Ishikawa (cell line): Measurements from ENCODE around the gene SMAD3.

Experiments used
- CEBPB ChIP-seq: IDR thresholded peaks from 2 replicates; pipeline ENCODE4 v1.6.1; 2012
- EGR1 ChIP-seq: IDR thresholded peaks from 2 replicates; pipeline ENCODE4 v1.6.1; 2012
- EP300 ChIP-seq: IDR thresholded peaks from 2 replicates; pipeline ENCODE4 v1.6.1; 2012; ENCODE audit warnings: borderline replicate concordance
- FOXM1 ChIP-seq: IDR thresholded peaks from 2 replicates; pipeline ENCODE4 v1.6.1; 2012; ENCODE audit warnings: low read depth, borderline replicate concordance
- MAX ChIP-seq: IDR thresholded peaks from 2 replicates; pipeline ENCODE4 v1.6.1; 2012
- NFIC ChIP-seq: IDR thresholded peaks from 2 replicates; pipeline ENCODE4 v1.6.1; 2012
- RAD21 ChIP-seq: IDR thresholded peaks from 2 replicates; pipeline ENCODE4 v1.6.1; 2012; ENCODE audit warnings: low read depth
- REST ChIP-seq: IDR thresholded peaks from 2 replicates; pipeline ENCODE4 v1.6.1; 2012; ENCODE audit warnings: low read depth, mild to moderate bottlenecking
- TAF1 ChIP-seq: IDR thresholded peaks from 2 replicates; pipeline ENCODE4 v1.6.1; 2012; ENCODE audit warnings: low read depth, mild to moderate bottlenecking
- TCF12 ChIP-seq: IDR thresholded peaks from 2 replicates; pipeline ENCODE4 v1.6.1; 2012; ENCODE audit warnings: low read depth
- TEAD4 ChIP-seq: IDR thresholded peaks from 2 replicates; pipeline ENCODE4 v1.6.1; 2012
- USF1 ChIP-seq: IDR thresholded peaks from 2 replicates; pipeline ENCODE4 v1.6.1; 2012
- YY1 ChIP-seq: IDR thresholded peaks from 2 replicates; pipeline ENCODE4 v1.6.1; 2012; ENCODE audit warnings: low read depth
- ZBTB7A ChIP-seq: IDR thresholded peaks from 2 replicates; pipeline ENCODE4 v1.6.1; 2012; ENCODE audit warnings: low read depth

GRCh38 chr15:67130673-67131601 lies 65.5 kb downstream of the SMAD3 start:
- no peak for TF ChIP-seq EP300
- TF ChIP-seq REST: no peak
- no peak for TF ChIP-seq TAF1
- TF ChIP-seq CEBPB: no peak
- no peak for TF ChIP-seq MAX
- TF ChIP-seq YY1: no peak
- TF ChIP-seq NFIC: no peak
- no peak for TF ChIP-seq EGR1
- no peak for TF ChIP-seq FOXM1
- no peak for TF ChIP-seq RAD21
- no peak for TF ChIP-seq USF1
- no peak for TF ChIP-seq ZBTB7A
- TF ChIP-seq TEAD4: no peak
- TF ChIP-seq TCF12: no peak
